ENCODE data around the gene BCAP31. TPM values are rescaled to one million over a fixed set of nuclear protein-coding genes. Genes with fewer than 3 reads are reported as not detected.

Gene BCAP31
- 362 and 467 TPM in 2 replicates for total RNA-seq

DNA sequence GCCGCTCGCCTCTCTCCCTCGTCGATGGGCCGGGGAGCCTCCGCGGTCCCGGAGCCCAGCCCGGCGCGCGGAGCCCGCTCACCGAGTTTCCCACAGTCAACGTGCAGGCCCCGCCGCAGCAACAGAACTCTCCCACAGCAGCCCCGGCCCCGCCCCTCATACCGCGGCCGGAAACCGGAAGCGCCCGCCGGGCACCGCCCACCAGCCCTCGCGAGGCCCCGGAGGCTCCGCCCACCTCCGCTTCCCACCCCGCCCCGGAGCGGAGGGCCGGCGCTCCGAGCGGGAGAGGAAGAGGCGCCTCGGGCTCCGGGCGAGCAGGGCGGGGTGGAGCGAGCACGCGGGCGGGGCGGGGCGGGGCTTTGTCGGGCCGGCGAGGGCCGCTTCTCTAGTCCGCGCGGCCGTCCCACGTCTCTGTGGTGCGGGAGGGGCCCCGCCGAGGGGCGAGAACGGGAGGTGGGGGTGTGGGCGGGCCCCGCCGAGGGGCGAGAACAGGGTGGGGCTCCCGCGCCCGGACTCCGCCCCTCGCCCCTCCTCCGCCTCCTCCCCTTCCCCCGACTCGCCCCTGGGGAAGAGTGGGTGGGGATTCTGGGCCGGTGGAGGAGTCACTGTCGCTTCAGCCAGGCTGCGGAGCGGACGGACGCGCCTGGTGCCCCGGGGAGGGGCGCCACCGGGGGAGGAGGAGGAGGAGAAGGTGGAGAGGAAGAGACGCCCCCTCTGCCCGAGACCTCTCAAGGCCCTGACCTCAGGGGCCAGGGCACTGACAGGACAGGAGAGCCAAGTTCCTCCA is at the start of gene BCAP31, which contains the start of gene ABCD1:
TSS of gene BCAP31 (minus strand) at position 136 of the 787 bp plus-strand sequence. CDS start 1,143 bp downstream, outside the sequence.
TSS of gene ABCD1 (plus strand) at position 605 of the 787 bp plus-strand sequence. CDS start 411 bp downstream, outside the sequence.

DNA sequence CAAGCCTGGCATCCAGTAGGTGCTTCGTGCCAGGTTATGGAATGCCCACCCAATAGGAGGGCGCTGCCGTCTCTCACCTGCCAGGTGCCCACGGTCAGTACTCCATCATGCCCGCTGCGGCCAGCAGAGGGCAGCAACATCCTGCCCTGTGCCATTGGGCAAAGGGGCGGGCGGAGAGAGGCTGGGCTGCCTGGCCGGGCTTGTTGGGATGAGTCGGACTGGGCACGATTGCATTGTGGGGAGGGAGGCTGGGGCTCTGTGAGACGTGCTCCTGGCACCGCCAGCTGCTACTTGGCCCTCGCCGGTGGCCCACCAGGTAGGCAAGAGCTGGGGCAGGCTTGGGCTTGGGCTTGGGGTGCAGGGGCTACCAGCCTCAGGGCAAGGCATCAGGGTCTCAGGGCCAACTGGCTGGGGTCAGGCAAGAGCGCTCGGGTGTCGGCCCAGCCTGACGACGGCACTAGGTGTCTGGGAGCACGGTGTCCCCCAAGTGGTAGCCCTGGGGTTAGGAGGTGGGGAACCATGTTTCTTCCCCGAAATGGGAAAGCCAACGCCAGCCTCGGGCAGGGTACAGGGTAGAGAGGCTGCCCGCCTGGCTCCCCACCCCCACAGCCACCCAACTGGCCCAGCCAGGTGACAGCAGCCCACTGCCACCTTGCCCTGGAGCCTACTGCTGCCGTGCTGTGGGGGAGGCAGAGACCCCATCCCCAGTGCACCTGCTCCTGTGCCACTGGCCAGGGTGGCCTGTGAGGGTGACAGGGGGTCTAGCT is 40.0 kb upstream of the BCAP31 start, which contains the start of gene PLXNB3:
TSS of gene PLXNB3 (plus strand) at position 261 of the 767 bp plus-strand sequence. CDS start 1,287 bp downstream, outside the sequence.

DNA sequence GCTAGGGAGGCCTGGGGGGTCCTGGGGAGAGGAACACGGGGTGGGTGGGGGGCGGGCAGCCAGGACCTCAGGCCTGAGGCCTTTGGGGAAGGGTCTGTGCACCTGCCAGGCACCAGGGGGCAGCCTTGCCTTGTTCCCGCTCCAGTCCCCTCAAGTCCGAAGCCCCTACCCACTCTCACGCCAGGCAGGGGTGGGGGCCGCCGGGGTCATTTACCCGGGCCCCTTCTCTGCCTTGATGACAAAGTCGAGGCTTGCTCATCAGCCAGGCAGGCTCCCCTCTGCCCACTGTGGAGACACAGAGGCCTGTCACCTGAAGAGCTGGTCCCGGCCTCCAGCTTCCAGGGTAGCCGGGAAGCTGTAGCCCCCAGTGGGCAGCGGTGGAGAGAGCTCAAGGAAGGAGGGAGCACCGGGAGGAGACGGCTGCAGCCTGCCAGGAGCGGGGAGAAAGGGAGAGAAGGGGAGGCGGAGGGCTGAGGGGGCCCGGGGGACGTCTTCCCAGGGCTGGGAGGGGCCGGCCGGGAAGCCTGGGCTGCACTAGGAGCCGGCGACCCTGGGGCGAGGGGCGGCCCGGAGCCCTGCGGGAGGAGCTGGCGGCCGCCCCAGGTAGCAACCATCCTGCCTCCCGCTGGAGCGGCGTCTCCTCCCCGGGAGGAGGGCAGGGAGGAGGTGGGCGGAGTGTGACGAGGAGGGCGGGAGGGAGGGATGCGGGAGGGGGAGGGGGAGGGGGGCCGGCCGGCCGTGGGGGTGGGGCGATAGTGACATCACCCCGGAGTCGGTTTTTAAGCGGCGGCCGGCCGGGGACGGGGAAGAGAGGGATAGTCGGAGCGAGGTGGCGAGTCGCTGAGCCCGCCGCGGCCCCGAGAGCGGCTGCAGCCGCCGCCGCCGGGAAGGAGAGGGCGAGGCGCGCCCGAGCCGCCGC is 36.8 kb downstream of the BCAP31 start, which contains the start of gene SLC6A8:
TSS of gene SLC6A8 (plus strand) at position 806 of the 919 bp plus-strand sequence. CDS start 649 bp downstream, outside the sequence.

DNA sequence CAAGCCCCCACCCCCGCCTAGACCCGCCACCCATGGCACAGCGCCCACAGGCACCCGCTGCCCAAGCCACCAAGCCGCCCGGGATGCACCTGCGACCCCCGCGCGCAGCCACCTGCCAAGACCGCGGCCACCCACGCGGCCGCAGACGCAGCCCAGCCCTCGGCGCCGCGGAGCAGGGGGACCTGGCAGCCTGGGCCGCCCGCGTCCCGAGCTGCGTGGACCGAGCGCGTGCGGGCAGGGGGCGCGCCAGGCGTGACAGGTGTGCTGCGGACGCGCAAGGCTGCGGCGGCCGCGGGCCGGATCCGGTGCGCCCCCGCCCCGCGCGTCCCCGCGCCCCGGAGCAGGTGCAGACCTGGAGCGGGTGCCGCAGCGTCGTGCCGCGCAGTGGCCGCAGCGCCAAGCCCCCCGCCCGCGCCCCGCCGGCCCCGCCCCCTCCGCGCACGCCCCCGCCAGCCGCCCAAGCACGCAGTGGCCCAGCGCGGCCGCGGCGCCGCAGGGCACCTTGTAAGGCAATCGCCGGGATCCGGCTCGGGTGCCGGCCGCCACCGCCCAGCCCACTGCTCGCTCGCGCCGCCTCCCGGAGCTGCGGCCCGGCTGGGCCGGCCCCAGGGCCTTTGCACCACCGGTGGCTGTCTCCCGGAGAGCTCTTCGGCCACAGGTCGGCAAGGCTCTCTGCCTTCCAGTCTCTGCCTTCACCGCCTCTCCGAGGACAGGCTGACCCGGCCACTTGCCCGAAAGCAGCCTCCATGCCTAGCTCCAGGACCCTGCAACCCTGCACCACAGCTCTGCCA is 50.6 kb downstream of the BCAP31 start, which contains the start of gene PNCK:
TSS of gene PNCK (minus strand) at position 386 of the 791 bp plus-strand sequence. CDS start 737 bp downstream, outside the sequence.

Other genes starting within 250 kb of the BCAP31 start
- gene BGN, start 229.4 kb downstream of the BCAP31 start, total RNA-seq = 11.2 and 22.4 TPM in 2 replicates
- under 0.01 TPM in 1 of 2 replicates, not detected in the other for gene ATP2B3, start 206.7 kb downstream of the BCAP31 start, total RNA-seq
- 32.1 and 36.3 TPM in 2 replicates for gene CCNQ, start 125.2 kb downstream of the BCAP31 start, total RNA-seq
- gene DUSP9, start 77.2 kb downstream of the BCAP31 start, total RNA-seq = 0.09 TPM in 1 of 2 replicates, not detected in the other
- gene PNCK, start 50.6 kb downstream of the BCAP31 start, total RNA-seq = not detected in 2 replicates
- gene SLC6A8, start 36.5 kb downstream of the BCAP31 start, total RNA-seq = 3.1 and 7.4 TPM in 2 replicates
- gene ABCD1, start 469 bp upstream of the BCAP31 start, total RNA-seq = 6.0 and 7.7 TPM in 2 replicates
- gene PLXNB3, start 39.9 kb upstream of the BCAP31 start, total RNA-seq = 2.4 and 3.1 TPM in 2 replicates
- 0.43 and 1.3 TPM in 2 replicates for gene SRPK3, start 56.7 kb upstream of the BCAP31 start, total RNA-seq
- gene IDH3G, start 70.0 kb upstream of the BCAP31 start, total RNA-seq = 34.8 and 39.1 TPM in 2 replicates
- gene SSR4, start 70.3 kb upstream of the BCAP31 start, total RNA-seq = 133 and 187 TPM in 2 replicates
- 0.33 and 0.43 TPM in 2 replicates for gene PDZD4, start 106.2 kb upstream of the BCAP31 start, total RNA-seq
- 0.26 and 1.1 TPM in 2 replicates for gene L1CAM, start 161.8 kb upstream of the BCAP31 start, total RNA-seq
- gene AVPR2, start 180.3 kb upstream of the BCAP31 start, total RNA-seq = 2.1 and 3.5 TPM in 2 replicates
- 3.7 and 4.8 TPM in 2 replicates for gene ARHGAP4, start 201.9 kb upstream of the BCAP31 start, total RNA-seq
- 37.6 and 48.4 TPM in 2 replicates for gene NAA10, start 210.7 kb upstream of the BCAP31 start, total RNA-seq
- gene RENBP, start 220.3 kb upstream of the BCAP31 start, total RNA-seq = 29.9 and 44.2 TPM in 2 replicates
- gene HCFC1, start 247.4 kb upstream of the BCAP31 start, total RNA-seq = 10.7 and 11.0 TPM in 2 replicates
- 6.4 TPM in 2 replicates for gene TMEM187, start 248.4 kb upstream of the BCAP31 start, total RNA-seq

Measured in dermis lymphatic vessel endothelial cell (primary cell).